T-helper 2 cell treated with Interferon-gamma antibody and Interleukin-4, amounts not matched to agents 100 ng/mL and 5 ng/mL, for 36 hours (primary cell): ENCODE data around the gene FER. TPM values are rescaled to one million over a fixed set of nuclear protein-coding genes. Genes with fewer than 3 reads are reported as not detected.
"Not testable (repeated sequence)": the region's sequence is repeated elsewhere in the genome, so short reads cannot be mapped to it uniquely, and the experiment has no call there.

Experiments used
- intact Hi-C: fragments of 100-400 bp; cut with micrococcal nuclease; formaldehyde crosslinking; loops from one replicate; pipeline ENCODE4 v1.15.1; 2023
- total RNA-seq: library from RNA; stranded (reverse); gene quantifications from 2 replicates; pipeline ENCODE4 v1.2.3, GENCODE V29; 2022

The FER gene
- total RNA-seq, 1 donor from 2014 or later = 3.4 TPM

DNA sequence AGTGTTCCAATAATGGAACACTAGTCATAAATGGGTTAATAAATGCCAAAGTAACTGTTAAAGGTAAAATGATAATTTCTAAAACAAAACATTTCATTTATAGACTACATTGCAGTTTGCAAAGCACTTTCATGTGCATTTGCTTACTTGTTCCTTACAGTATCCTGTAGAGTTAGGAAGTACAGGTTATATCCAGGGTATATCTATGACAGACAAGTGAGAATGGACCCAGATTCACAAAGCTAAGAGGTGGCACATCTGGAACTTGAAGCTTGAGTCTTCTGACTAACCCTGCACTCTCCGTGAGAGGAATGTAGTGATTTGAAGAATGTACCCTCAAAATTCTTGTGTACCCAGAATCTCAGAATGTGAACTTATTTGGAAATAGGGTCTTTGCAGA, 121.4 kb downstream of the FER start:
- intact Hi-C loops = no loop called here

DNA sequence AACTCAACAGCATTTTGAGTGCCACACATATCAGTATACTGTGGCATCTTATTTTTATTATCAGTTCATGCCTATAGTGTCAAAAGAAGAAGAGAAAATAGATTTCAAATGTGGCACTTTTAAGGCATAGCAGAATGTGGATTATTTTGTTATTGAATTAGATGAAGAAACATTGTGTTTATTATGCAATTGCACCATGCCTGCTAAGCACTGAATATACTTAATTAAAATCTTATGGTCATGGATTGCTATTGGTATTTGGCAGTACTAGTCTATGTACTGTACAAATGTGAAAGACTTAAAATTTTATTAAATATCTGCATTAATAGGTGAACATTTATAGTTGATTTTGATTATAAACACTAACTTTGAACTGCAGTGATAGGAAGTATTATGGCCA, 128.8 kb downstream of the FER start:
- intact Hi-C loops = no loop called here

DNA sequence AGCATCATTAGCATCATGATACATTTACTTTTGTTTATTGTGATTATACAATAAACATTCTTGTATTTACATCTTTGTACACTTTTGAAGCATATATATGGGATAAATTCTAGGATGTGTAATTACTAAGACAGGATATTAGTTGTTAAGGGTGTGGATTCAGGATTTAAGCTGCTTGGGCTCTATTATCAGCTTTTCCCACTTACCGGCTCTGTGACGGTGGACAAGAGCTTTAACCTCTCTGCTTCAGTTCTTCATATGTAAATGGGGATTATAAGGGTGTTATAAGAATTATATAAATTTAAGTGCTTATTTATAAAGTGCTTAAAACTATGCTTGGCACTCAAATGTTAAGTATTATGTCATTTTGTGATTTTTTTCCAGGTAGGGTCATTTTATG, 131.1 kb downstream of the FER start:
- intact Hi-C loops = no loop called here

DNA sequence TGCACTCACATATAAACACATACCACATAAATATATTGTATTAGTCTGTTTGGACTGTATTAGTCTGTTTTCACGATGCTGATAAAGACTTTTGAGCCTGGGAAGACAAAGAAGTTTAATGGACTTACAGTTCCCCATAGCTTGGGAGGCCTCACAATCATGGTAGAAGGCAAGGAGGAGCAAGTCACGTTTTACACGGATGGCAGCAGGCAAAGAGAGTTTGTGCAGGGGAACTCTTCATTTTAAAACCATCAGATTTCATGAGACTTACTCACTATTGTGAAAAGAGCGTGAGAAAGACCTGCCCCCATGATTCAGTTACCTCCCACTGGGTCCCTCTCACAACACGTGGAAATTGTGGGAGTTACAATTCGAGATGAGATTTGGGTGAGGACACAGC, 133.4 kb downstream of the FER start:
- intact Hi-C loops = no loop called here

DNA sequence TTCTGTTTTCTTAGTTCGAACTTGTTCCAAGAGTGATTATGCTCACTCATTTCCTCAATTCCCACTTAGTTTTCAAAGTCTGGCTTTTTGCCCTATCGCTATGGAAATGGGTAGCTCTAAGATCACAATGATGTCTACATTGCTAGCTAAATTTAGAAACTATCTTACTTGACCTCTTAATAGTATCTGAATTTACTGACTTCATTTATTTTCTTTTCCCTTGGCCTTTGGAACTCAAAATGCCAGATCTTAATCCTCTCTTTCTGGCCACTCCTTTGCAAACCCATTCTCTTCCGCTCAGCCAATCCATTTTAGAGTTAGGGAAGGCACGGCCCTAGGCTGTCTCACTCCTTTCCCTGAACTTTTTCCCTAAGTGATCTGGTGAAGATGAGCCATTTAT, 137.0 kb downstream of the FER start:
- intact Hi-C loops = no loop called here

DNA sequence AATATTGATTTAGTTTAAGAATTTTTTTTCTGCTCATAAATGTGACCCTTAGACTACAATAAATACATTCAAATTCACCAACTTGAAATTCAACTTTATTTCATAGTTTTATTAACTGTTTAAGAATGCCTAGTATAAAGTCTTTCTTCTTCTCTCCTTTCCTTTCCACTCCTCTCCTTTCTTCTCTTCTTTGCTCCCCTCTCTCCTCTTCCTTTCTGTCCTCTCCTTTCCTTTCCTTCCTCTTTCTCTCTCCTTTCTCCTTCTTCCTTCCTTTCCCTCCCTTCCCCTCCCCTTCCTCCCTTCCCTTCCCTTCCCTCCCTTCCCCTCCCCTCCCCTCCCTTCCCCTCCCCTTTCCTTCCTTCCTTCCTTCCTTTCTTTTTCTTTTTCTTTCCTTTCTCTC, 150.6 kb downstream of the FER start:
- intact Hi-C loops = no loop called here

DNA sequence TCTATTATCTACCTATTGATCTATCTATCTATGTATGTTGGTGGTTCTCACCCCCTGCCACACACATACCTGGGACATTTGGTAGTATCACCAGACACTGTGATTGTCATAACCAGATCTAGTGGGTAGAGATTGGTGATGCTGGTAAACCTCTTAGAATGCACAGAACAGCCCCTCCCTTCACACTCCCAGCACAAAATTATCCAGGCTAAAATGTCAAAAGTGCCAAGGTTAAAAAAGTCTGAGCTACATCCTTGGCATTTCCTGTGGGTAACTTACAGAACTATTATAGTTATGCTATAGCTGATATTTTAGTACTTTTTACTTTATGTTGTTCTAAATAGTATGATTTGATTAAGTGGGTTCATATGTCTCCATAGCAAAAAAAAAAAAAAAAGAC, 151.0 kb downstream of the FER start:
- intact Hi-C loops = no loop called here

DNA sequence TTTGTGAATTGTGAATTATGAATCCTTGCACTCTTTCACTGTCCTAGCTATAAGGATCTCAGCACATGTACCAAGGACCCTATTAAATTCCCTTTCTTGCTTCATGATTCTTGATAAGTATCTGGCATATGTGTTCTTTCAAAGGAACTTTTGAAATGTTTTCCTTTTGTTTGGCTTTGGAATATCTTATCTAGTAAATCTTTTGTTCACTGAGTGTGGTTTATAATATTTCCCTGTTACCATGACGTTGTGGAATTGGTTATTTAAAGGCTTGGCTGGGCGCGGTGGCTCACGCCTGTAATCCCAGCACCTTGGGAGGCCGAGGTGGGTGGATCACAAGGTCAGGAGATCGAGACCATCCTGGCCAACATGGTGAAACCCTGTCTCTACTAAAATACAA, 151.5 kb downstream of the FER start:
- intact Hi-C loops = not testable (repeated sequence)

DNA sequence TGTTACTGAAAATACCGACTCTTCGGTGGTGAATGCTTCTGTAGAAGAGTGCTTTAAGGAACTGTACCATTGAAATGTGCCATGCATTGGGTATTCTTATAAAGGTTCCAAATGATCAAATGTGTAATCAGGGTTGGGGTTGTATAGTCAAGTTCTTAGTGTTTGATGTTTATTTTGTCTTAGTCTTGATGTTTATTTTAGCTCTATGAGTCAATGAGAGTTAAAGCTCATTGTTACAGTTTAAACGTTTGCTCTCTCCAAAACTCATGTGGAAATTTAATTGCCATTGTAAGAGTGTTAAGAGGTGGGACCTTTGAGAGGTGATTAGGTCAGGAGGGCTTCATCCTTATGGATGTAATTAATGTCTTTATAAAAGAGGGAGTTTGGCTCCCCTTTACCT, 153.0 kb downstream of the FER start:
- intact Hi-C loops = no loop called here

DNA sequence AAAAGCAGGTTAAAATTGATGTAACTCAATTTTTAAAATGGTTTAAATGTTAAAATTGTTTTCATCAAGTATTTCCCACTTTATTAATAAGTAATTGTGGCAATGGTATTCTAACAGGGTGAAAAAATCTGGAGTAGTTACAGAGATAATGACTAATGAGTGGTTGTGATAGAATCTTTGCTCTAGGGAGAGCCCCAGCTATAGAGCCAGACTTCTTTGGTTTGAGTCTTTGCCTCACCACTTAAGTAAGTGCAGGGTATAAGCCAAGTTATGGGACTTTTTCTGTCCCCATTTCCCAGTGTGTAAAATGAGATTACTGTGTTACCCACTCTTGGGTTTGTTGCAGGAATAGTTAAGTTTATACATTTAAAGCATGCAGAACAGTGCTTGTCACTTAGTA, 158.1 kb downstream of the FER start:
- intact Hi-C loops = no loop called here

DNA sequence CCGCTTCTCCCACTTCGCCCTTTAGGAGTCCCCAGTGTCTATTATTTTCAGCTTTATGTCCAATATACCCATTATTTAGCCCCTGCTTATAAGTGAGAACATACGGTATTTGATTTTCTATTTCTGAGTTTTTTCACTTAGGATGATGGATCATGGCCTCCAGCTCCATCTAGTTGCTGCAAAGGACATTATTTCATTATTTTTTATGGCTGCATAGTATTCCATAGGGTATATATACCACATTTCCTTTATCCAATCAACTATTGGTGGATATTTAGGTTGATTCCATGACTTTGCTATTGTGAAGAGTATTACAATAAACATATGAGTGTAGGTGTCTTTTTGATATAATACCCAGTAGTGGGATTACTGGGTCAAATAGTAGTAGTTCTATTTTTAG, 162.9 kb downstream of the FER start:
- intact Hi-C loops = no loop called here

DNA sequence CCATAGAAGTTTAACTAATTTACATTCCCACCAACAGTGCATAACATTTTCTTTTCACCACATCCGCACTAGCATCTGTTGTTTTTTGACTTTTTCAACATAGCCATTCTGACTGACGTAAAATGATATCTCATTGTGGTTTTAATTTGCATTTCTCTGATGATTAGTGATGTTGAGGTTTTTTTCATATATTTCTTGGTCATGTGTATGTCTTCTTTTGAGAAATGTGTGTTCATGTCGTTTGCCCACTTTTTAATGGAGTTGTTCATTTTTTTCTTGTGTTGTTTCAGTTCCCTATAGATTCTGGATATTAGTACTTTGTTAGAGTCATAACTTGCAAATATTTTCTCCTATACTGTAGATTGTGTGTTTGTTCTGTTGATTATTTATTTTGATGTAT, 163.4 kb downstream of the FER start:
- intact Hi-C loops = no loop called here

DNA sequence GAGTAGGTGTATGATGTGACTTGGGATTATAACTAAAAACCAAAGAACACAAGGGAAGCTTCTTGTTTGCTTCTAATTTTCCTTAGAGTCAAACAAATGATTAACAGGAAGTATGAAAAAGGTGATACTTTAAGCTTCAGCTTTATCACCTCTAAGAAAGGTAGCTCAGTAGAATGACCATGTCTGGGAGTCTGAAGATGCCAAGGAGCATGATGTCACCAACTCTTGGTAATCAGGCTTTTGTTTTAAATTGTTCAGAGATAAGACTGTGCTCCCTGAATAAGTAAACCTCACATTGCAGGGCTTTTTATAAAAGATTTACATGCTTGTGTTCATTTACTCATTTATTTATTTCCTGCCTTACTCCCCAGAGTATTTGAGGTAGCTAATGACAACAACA, 169.9 kb downstream of the FER start:
- intact Hi-C loops = no loop called here

DNA sequence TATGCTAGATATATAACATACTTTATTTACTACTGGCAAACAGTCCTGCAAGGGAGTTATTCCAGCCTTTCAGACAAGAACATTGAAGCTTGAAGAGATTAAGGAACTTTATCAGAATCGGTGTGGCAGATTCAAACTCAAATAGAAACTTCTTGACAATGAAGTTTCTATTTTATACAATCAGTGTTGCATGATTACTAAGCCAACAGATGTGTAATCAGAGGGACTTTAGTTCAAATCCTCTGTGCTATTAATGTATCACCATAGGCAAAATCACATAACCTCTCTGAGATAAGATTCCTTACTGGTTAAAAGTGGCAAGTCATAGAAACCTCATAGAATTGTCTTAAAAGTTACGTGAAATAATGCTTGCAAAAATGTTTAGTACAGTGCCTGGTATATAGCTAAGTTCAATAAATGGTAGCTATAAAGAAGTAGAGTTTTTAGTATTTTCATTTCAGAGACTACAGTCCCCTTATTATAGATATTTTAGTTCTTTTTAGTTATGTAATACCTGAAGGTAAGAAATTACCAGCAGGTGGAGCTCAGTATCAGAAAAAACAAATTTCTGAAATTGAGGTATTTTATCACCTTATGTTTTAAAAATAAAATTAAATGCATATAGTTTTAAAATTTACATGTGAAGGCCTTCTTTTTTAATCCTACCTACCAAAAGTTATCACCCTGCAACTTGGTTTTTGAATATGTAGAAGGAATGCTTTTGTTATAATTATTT, 172.1 kb downstream of the FER start:
- intact Hi-C loops = loop anchor here (2.0 to 10.0 kb wide), 2 partner anchors 519 to 555 kb away; no protein-coding TSS in a partner anchor

DNA sequence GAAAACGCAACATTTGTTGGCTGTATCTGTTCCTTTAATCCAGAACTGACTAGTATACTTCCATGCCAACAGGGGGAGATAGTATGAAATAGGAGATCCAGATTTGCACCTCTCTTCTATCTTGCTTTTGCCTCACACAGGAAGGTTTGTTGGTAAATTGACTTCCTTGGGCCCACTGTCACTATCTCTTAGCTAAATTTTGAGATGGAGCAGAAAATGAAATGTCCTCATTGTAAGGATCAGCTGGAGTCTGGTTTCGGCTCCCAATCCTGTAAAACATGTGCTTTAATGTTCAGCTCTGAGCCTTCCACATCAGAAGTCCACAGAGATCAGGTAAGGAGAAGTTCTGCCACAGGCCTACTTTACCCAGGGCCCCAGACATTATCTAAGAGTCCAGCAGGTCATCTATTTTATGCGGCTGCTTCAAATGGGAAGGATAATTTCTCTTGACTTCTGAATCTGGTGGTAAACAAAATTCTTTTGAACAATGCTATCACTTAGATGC, 176.8 kb downstream of the FER start:
- intact Hi-C loops = loop anchor here (10.0 kb wide), 1 partner anchor 550 kb away; no protein-coding TSS in a partner anchor

DNA sequence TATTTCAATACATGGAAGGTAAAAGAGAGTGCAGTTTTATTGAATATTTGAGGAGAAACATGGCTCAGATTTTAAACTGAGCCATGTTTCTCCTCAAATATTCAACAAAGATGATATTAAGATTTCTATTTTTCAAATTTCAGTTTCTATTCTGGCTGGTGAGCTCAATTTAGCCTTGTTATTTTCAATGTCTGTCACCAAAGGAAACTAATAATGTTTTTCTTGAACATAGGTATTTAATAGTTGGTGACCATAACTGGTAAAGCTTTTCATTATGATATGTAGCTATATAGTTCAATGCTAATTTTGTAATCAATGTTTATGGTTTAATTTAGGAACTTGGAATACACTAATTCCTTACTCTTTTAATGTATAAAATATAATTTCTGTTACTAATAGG, 177.4 kb downstream of the FER start:
- intact Hi-C loops = loop anchor here (10.0 kb wide), 1 partner anchor 550 kb away; no protein-coding TSS in a partner anchor

DNA sequence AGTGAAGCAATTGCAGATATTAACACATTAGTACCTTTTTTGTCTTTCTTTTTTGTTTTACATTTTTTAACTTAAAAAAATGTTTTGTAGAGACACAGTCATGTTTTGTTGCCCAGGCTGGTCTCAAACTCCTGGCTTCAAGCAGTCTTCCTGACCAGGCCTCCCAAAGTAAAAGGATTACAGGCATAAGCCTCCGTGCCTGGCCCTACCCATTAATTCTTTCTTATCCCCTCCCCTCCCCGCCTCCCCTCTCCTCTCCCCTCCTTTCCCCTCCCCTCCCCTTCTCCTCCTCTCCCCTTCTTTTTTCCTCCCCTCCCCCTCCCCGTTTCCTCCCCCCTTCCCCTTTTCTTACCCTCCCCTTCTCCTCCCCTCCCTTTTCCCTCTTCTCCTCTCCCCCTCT, 182.4 kb downstream of the FER start:
- intact Hi-C loops = no loop called here

DNA sequence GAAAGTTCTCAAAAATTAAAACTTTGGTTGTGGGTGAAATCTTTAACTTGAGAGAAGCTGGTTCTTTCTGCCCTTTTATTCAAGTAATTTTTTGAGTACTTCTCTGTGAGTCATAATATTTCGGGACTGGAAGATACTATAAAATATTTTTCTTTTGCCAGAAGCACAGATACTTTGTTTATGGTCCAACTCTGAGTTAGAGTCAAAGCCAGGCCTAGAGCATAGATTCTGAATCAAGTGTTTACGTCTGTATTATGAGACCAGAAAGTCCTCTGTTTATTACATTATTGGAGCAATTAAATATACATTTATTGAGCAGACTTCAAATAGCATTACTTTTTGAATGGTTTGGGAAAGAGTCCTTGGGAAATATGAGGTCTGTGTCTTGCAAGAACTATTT, 187.9 kb downstream of the FER start:
- intact Hi-C loops = no loop called here

DNA sequence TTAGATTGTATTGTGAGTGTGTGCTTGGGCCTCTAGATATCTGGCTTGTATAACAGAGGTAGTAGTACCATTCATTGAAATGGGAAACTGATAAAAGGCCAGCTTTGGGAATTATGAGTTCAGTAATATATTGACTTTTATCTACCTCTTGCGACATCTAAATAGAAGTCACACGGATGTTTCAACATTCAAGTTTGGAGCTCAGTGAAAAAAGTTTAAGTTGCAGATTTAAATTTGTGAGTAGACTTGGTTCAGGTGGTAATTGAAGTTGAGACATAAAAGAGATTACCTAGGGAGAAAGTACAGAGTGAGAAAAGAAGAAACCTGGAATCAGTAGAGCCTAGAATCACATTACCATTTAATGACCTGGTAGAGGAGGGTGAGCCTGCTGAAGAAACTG, 189.5 kb downstream of the FER start:
- intact Hi-C loops = no loop called here

DNA sequence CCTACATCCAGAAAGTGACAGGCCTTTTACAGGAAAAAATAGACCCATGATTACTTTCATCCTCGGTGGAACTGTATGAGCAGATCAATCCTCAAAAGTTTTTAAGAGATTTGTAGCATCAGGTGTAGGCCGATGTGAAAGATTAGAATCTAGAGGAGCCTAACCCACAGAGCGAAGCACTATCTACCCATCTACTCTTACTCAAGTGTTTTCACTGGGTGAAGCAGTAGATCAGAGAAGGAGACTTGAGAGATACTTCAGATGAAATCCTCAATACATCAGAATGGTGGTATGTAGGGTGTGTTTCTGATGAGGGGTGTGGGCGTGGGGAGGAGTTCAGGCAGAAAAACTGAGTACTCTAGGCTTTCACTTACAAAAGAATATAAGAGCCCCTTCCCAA, 192.8 kb downstream of the FER start:
- intact Hi-C loops = no loop called here

DNA sequence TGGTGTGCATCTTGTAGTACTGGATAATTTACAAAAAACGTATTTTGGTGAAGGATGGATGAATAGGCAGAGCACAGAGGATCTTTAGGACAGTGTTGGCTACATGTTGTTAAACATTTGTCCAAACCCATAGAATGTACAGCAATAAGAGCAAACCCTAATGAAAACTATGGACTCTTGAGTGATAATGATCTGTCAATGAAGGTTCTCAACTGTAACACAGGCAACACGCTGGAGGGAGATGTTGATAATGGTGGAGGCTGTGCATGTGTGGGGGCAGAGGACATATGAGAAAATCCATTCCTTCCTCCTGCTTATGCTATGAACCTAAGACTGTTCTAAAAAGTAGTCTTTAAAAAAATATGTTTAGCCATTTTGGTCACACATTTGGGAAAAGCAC, 194.0 kb downstream of the FER start:
- intact Hi-C loops = no loop called here

DNA sequence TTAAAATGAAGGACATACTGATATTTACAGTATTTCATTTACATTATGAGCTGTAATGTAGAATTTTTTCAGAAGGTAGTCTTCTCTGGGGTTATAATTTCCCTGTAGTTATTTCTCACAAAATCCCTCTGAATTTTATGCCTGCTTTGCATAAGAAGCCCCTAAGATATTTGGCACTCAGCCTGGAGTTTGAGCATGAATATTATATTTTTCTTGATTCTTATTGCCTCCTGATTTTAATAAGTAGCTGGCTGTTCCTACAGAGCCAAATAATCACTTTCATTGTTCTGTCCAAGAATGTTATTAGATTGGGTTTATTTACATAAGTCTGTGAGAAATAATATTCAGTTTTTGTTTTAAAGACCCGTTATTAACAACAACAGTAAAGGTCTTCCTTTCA, 195.0 kb downstream of the FER start:
- intact Hi-C loops = no loop called here

DNA sequence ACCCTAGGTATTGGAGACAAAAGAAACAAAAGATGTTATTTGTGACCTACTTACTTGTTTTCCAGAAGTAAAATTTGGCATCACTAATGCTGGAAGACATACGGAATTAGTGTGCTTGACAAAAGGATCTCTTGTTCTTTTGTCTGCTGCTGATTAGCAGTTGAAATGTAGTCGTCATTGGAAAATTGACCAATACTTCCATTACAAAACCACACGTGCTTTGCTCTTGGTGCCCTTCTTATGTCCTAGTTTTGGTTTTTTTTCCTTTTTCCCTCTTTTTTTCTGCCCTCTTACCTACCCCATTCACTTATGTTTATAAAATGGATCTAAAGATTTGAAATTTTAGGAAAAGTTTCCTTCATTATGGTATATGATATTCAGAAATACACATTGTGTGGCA, 197.4 kb downstream of the FER start:
- intact Hi-C loops = no loop called here
